HG03280 (cell line): ENCODE data around the gene KCNMA1.

ENCODE experiments used
- ATAC-seq: cut with Tn5 transposase; IDR thresholded peaks from one replicate; pipeline ENCODE4 v1.9.1; 2021; ENCODE audit warnings: mild to moderate bottlenecking, moderate library complexity; ENCODE audit not compliant: unreplicated experiment

The KCNMA1 gene

DNA sequence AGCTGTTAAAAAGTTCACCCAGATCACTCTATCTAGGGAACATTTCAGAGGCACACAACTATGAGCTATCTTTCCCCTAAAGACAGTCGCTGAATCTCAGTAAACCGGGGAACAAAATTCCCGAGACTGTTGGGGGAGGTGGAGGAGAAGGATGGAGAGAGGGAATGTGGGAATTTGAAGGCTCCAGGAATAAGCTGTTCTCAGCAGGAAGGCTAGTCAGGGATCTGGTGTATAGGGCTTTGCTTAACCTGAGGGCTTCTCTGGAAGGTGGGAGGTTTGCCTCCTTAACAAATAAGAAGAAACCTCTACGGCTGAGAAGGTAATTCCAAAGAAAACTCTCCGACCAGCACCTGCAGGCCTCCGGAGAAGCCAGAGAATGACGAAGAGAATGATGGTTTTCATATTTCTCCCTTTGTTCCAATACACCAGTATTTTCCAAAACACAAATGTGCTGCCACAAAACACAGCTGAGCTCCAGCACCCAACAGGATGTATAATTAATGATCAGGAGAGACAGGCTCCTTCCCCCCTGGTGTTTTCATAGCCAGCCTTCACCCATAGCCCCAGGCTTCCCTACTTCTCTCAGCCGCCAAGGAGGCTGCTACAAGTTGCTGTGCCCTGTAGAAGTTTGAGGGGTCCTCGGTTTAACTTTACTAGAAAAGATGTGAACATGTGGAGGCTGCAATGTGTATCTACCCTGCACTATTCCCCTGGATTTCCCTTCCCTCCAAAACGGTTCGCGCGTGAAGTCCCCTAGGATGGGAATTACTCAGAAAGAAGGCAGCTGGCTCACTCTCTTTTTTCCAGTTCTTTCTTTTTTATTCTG, 2.0 kb downstream of the KCNMA1 start:
- no peak for ATAC-seq

DNA sequence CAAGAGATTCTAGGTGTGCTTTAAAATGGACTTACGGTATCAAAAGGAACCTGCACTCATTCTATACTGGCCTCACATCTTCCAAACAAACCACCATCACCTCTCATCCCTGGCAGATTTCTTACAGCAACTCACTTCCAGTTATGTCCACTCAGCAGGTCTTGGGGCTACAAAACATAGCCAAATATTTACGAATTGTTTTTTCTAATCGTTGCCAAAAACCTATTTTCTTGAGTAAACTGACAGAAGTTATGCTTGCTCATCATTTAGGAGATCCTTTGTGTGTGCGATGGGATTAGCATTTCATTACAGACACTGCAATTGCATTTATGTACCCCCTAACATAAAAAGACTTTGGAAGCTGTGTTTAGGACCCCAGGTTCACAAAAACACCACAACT, 2.7 kb downstream of the KCNMA1 start:
- no peak for ATAC-seq

DNA sequence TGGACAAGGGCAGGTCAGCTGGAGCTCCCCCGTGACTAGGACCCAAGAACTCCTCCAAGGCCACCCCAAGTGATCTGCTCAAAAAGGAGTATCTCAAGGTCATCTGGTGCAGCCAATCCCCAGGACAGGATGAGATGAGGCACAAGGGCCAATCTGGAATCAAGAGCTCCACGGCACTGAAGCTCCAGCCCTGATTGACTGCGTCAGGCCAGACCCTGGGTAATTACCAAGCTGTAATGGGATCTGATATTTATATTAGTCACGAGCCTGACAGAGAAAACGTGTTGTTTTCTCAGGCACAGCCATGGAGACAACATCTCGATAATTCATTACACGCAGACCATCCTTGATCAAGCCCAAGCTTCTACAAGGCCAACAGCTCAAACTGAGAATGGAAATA, 4.2 kb downstream of the KCNMA1 start:
- ATAC-seq: no peak

DNA sequence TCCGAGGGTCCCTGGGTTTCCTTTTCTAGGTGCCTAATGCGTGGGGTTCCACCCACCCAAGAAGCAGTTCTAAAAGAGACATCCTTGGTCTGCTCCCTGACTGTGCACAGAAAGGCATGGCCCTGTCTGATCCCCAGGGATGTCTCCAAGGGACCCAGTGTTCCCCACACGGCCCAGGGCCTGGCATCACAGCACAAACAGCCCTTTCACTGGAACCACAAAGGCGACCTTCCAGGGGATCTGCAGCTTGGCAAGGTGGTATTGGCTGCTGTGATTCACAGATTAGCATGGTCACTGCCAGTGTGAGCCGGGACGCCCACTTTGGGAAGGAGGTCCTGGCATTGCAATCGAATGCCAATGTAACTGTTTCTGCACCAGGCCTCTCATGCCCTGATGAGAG, 6.4 kb downstream of the KCNMA1 start:
- no peak for ATAC-seq

DNA sequence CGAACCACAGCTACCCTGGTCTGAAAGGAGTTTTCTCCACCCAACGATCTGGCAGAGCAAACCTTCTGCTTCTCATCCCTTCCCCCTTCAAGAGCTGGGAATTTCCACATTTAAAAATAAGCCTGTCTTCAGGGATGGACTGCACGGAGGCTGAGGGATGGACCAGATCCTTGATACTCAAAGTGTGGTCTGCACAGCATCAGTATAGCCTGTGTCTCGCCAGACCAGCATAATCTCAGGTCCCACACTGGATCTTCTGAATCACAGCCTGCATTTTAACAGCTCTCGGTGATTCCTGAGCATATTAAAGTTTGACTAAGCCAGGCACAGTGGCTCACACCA, 7.1 kb downstream of the KCNMA1 start:
- no peak for ATAC-seq

DNA sequence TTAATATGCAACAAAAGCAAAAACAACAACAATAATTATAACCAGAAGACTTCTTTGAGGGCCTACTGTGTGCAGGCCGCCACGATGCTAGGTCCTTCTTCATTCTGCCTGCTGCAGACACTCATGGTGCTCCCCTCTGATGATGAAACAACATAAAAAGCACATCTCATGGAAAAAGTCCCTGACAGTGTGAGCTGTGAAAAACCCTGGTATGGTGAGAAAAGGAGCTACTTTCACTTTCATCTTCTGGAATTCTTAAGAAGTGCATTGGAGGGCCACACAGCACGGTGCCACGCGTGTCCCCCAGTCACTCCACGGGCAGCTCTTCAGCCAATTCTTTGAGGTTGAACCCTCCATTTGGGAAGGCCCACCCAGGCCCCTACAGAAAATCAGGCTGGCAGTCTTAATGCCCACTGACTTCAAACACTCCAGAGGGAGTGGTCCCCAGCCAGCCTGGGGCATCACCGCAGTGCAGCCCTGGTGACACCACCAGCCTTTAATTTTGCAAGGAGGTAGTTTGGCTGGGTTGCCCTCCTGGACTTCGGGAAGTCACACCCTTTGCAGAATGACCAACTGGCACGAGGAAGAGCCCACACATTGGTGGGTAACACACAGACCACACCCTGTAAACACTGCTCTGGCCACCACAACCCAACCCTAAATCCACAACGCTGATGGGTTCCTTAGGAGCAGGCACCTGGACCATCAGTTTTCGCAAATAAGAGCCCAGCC, 7.7 kb downstream of the KCNMA1 start:
- ATAC-seq: no peak

DNA sequence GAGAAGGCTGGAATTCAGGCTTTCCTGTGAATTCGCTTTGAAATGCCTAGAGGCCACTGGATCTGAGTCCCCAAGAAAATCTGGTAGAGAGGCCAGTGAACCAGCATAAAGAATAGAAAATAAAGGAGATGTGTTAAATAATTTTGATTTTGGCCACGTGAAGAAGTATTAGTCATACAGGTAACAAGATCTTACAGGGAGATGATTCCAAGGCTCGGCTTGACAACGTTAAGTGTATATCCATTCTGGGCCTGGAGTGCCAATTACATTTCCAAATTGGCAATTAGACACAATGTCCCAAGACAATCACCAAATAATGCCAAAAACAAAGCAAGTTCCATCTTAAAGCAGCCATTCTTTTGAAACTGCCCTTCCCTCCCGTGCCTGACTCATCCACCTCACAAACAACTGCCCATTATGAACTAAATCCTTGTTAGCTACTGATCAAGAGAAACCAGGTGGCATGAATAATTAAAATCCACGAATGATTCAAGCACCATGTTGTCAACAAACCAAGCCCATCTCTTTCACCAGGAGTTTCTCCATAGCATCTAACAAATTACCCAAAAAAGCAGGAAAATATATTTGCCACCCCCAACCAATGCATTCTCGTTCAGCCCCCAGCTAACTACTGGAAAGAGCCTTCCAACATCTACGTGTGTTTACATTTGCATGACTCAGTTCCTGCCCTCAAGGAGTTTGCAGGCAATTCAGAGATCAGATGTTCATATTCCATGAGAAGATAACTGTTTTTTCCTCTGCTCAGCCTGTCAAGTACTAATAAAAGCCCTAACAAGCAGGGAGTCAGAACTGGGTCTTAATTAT, 8.5 kb downstream of the KCNMA1 start:
- no peak for ATAC-seq

DNA sequence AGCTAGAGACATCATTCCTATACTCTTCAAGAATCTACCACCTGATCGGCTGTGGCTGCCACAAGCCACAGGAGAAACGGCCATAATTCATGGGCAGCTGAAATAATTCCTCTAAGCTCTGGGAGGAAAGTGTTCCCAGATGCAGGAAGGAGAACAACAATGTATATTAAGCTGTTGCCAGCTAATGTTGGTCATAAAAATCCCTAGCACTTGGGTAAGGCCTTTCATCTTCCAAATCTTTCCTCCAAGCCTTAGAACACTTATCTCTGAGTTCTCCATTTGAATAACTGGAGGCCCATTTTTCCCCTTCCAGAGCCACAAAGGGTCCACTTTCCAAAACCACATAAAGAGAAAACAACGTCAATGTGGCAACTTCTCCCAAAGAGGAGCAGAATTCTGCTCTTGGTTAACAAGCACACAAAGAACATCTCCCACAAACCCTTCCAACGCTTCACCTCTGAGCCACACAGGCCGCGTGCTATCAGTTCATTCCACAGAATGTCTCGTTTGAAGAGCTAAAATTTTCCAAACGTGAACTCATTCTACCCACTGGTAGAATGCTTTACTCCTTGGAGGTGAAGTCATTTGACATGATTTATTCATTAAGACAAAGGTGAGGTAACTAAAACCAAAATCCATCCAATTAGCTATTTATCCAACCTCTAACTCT, 11.2 kb downstream of the KCNMA1 start:
- ATAC-seq: no peak

DNA sequence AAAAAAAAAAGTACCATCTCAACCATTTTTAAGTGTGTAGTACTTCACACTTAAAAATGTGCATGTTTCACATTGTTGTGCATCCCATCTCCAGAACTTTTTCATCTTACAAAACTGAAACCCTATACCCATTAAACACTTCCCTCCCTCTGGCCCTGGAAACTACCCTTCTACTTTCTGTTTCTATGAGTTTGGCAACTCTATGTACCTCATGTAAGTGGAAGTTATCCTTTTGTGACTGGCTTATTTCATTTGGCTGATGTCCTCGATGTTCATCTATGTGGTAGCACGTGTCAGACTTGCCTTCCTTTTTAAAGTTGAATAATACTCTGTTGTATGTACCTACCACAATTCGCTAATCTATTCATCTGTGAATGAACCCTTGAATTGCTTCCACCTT, 12.2 kb downstream of the KCNMA1 start:
- ATAC-seq: no peak

DNA sequence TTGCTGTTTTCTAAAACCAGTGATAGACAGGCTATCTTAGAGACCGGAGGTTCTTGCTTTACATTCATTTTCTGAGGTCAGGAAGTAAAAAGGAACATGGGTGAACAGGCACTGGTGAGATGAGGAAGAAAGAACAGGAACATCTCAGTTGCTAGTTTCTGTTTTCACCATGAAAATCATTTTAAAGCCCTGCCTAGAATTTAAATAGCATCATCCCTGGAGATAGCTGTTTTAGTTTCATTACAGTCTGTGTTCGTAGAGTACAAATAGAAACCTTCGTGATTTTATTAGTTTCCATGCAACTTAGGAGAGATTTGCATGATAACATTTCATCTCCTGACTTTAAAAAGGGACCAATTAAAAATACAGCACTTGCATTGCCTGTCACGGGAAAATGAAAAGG, 14.7 kb downstream of the KCNMA1 start:
- ATAC-seq: no peak

DNA sequence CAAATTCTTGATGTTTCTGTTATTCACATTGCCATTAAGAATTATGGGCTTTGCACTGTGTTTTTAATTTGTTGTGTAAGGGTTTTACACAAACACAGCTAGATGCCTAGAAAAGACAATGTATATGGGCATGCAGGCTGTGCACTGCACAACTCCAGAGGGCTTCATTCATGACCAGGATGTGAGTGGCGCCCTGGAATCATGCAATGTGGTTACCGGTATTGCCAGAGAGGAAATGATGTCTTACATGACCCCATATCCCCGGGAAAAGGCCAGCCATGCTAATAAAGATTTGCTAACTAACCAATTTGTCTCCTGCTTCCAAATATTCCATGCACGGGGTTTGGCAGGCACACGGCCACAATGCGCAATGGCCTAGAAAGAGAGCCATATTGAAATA, 16.9 kb downstream of the KCNMA1 start:
- ATAC-seq: no peak

DNA sequence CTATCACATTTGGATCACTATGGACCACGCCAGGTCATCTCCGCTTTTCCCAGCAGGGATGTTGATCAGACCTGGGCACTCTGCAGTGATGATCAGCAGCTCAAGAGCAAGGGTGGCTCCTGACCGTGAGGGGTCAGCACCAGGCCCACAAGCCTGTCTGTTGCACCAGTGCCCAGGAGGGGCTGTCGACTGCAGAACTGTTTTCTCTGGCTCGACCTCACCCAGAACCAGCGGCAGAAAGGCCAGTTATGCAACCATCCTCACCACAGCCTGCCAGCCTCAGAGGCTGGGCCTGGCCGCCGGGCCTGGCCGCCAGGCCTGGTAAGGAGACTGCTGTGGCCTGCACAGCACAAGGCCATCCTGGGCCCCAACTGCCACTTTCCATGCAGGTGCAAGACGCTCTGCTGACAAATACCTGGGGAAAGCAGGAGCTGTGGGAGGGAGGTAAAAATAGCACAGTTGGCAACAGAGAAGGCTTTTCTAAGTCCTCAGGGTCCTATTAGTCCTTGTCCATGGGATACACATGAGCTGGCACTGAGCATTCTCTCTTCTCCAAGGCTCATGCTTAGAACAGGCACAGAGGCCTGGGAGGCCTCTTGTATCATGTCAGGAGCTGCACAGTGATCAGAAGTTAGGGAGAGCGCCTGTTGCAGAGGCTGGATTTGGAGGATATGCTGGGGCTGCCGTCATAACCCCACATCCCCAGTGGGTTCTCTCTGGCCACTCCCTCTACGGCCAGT, 17.5 kb downstream of the KCNMA1 start:
- ATAC-seq: no peak

DNA sequence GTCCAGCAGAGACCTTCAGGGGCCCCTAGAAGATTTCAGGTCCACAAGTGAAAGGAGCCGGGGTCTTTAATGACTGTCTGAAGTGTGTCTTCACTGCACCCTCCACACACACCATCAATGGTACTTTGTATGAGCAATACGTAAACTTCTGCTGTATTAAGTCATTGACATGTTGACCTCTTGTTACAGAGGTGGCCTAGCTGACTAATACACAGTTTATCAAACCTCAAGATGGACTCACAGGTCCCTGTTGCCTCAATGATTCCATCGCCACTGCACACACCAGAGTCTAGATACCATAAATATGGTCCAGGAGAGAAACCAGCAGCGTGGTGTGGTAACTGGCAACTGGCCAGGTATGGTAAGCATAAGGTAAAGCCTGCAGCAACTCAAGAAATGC, 19.5 kb downstream of the KCNMA1 start:
- ATAC-seq: no peak

DNA sequence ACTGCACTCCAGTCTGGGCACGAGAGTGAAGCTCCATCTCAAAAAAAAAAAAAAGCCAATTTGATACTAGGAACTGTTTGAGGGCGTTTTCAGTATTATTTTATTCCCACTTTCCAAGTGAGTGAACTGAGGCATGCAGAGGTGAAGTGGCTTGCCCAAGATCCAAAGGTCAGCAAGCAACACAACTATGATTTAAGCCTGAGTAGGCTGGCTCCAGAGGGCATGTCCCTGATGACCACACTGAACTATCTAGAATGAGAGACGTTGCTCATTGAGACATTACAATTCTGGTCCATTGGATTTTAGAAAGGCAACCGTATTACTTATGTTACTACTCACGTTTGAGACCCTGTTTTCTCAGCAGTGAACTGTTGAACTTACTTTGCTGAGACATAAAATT, 20.8 kb downstream of the KCNMA1 start:
- no peak for ATAC-seq

DNA sequence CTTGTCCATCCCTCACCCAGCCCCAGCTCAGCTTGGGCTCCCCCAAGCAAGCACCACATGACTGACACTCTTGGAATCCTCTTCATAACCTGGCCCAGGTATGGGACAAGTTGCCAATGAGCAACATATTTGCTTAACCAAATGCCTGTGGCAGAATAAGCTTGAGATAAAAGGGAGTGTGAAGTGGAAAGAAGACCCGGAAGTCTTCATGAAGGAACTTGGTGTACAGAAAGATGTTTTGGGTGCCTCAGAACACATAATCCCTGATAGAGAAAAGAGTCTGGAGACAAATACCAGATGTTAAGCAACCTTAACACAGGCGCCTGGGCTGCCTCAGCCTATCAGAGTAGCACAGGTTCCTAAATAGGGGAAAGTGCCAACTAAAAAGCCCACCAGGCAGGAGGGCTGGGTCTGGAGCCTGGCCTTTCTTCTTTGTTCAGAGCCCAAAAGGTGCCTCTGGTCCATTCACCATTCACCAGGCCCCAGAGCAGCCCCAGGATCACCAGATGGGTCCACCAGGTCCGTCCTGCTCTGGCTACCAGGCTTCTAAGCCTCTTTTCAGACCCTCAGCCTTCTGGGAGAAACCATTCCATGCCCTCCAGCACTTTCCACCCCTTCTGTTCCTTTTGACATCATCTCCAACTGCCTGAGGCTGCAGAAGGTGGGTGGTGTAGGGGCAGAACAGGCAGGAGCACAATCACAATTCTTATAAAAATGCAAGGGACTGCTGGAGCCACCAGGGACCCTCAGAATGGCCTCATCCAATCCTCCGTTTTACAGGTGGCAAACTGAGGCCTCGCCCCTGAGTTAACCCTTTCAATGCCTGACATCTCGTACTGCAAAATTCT, 22.6 kb downstream of the KCNMA1 start:
- ATAC-seq: no peak

DNA sequence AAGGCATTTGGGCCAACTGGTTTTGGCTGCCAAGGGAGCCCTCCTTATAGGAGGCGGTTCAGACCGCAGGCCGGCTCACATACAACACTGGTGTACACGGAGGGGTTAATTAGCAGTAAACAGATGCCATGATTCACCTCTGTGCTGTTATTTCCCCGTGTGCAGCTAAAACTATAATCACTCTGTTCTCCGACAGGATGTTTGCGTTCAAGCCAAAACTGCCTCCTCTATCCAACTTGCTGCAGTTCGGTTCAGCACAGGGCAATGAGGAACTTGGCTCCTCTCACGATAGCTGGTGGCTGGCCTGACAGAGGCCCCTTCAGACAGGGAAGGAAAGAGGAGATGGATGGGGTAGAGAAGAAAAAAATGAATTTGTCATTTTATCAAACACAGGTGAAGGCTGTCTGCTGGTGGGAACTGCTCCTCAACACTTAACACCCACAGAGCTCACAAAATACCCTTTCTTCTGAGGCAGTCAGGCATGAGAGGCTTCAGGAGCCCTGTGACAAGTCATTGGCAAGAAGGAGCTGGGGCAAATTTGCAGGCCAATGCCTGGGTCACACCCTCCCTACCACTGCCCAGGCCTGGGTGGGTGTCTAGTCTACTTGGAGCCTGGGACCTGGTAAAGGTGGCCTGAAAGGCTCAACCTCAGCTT, 24.0 kb downstream of the KCNMA1 start:
- ATAC-seq: no peak

DNA sequence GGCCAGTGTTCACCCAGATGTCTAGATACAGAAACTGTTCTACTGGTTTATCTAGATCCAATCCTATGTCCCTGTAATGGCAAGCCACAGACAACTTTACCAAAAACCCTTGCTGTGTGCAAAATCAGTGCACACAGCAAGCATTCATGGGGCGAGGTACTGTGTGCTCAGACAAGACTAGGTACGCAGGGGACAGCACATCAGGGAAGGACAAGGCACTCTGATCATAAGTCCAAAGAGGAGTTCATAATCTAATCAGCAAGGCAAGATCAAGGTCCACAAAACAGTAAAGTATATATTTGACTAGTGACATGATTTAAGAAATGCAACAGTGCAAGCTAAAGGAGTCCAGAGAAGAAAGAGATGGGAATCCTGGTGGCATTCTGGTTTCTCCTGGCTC, 25.9 kb downstream of the KCNMA1 start:
- no peak for ATAC-seq

DNA sequence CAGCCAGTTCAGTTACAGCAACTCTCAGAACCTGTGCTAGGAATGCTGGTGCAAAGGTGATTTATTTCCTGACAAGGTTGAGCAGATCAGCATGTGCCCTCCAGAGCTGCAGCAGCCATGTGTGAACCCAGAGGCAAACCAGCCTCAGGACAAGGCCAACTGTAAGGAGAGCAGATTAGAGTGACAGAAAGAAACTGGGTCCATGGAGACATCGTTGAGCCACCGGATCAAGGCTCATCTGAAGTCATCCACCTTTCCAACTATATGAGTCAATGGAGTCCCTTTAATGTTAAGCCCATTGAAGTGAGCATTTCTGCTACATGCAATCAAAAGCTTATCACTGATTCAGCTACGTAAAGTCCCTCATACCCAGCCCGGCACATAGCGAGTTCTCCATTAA, 26.4 kb downstream of the KCNMA1 start:
- no peak for ATAC-seq

DNA sequence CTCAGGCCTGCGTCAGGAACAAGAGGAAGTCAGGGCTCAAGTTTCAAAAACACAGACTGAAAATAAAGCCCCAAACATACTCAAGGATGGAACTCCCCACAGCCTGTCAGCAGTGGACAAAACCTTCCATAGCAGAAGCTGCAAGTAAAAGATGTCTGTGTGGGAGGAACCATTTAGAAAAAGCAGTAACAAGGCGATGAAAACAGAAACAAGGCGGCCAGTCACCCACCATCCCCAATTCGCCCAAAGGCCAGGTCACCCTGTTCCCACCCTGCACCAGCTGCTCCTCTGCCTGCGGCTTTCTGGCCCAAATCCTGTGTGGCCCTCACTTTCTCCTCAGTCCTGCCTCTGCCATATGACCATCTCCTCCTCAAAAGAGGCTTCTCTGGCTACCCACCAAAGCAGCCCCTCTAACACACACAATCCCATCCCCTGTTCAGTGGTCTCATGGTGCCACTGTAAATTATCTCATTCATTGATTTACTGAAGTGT, 27.8 kb downstream of the KCNMA1 start:
- no peak for ATAC-seq
